ENCODE measurements around the gene GMDS.

The GMDS gene

GRCh38 chr6:1798303-1798964 lies 447.0 kb downstream of the GMDS start:
- intact Hi-C loops (cut with DNase I), result no loop called here

GRCh38 chr6:1797801-1798200 lies 447.6 kb downstream of the GMDS start:
- no peak for DNase-seq
- intact Hi-C loops (cut with DNase I), result no loop called here

More at GRCh38 chr6:1798303-1798964, 447.0 kb downstream of the GMDS start:
- DNase-seq, result no peak

- intact Hi-C loops (cut with DNase I), result no loop called here
These were observed 448.5 kb downstream of the GMDS start for GRCh38 chr6:1796706-1797529.

GRCh38 chr6:1795910-1796309 lies 449.5 kb downstream of the GMDS start:
- DNase-seq, result no peak
- intact Hi-C loops (cut with DNase I), result no loop called here

More at GRCh38 chr6:1796706-1797529, 448.5 kb downstream of the GMDS start:
- DNase-seq, result no peak

- DNase-seq, result no peak
- intact Hi-C loops (cut with DNase I), result no loop called here
These were observed 452.4 kb downstream of the GMDS start for GRCh38 chr6:1792989-1793388.

GRCh38 chr6:1790684-1791083 lies 454.7 kb downstream of the GMDS start:
- intact Hi-C loops (cut with DNase I), result no loop called here
- no peak for DNase-seq

- no peak for DNase-seq
- intact Hi-C loops (cut with DNase I), result no loop called here
These were observed 456.3 kb downstream of the GMDS start for GRCh38 chr6:1789092-1789491.

- intact Hi-C loops (cut with DNase I), result no loop called here
These were observed 457.5 kb downstream of the GMDS start for GRCh38 chr6:1787894-1788293.

GRCh38 chr6:1786455-1787453 lies 458.7 kb downstream of the GMDS start:
- no peak for DNase-seq
- intact Hi-C loops (cut with DNase I), result no loop called here

More at GRCh38 chr6:1787894-1788293, 457.5 kb downstream of the GMDS start:
- peak in 1 of 10 donors; percentile 66 for DNase-seq

- intact Hi-C loops (cut with DNase I), result no loop called here
- no peak for DNase-seq
These were observed 461.0 kb downstream of the GMDS start for GRCh38 chr6:1784422-1784884.

GRCh38 chr6:1781817-1782184 lies 463.6 kb downstream of the GMDS start:
- DNase-seq, result no peak
- intact Hi-C loops (cut with DNase I), result no loop called here

- intact Hi-C loops (cut with DNase I), result no loop called here
- DNase-seq, result peak in 2 of 10 donors; percentile 52 to 73
These were observed 464.1 kb downstream of the GMDS start for GRCh38 chr6:1781152-1781816.

- intact Hi-C loops (cut with DNase I), result no loop called here
- peak in 1 of 10 donors; percentile 51 for DNase-seq
These were observed 465.0 kb downstream of the GMDS start for GRCh38 chr6:1780251-1780867.

- DNase-seq, result no peak
- intact Hi-C loops (cut with DNase I), result no loop called here
These were observed 466.6 kb downstream of the GMDS start for GRCh38 chr6:1778686-1779235.

- DNase-seq, result no peak
- intact Hi-C loops (cut with DNase I), result no loop called here
These were observed 467.3 kb downstream of the GMDS start for GRCh38 chr6:1777921-1778685.

GRCh38 chr6:1775441-1775840 lies 470.0 kb downstream of the GMDS start:
- DNase-seq, result no peak
- intact Hi-C loops (cut with DNase I), result no loop called here

GRCh38 chr6:1774226-1774915 lies 471.0 kb downstream of the GMDS start:
- DNase-seq, result no peak
- intact Hi-C loops (cut with DNase I), result no loop called here

GRCh38 chr6:1773700-1774099 lies 471.7 kb downstream of the GMDS start:
- no peak for DNase-seq
- intact Hi-C loops (cut with DNase I), result no loop called here

Measured in posterior cingulate gyrus (tissue), 11 donors.